SK-N-SH treated with all-trans-retinoic acid at 6 μM for 48 hours (cell line): Measurements from ENCODE around the gene SURF4.

Experiments
- ATAC-seq: fragments of 200-7000 bp; cut with Tn5 transposase; 3 replicates; pipeline ENCODE4 v1.9.1; 2020; ENCODE audit warnings: mild to moderate bottlenecking, moderate library complexity
- ARNTL ChIP-seq: fragments of 450-650 bp; formaldehyde crosslinking; IDR thresholded peaks from 2 replicates; pipeline ENCODE4 v1.5.0; 2020; ENCODE audit warnings: low read depth, mild to moderate bottlenecking, moderate library complexity, borderline replicate concordance
- BACH2 ChIP-seq: fragments of 250-450 bp; sonication (Bioruptor Pico); IDR thresholded peaks from 2 replicates; pipeline ENCODE4 v1.9.0; 2021; ENCODE audit warnings: mild to moderate bottlenecking, borderline replicate concordance
- CSDC2 ChIP-seq: fragments of 250-450 bp; sonication (Bioruptor Pico); IDR thresholded peaks from 2 replicates; pipeline ENCODE4 v1.5.0; 2020; ENCODE audit warnings: mild to moderate bottlenecking, moderate library complexity
- GLIS3 ChIP-seq: fragments of 250-450 bp; sonication (Bioruptor Pico); IDR thresholded peaks from 2 replicates; pipeline ENCODE4 v1.5.0; 2020; ENCODE audit warnings: mild to moderate bottlenecking, moderate library complexity
- OSR1 ChIP-seq: fragments of 250-450 bp; sonication (Bioruptor Pico); IDR thresholded peaks from 2 replicates; pipeline ENCODE4 v1.8.0; 2022; ENCODE audit warnings: moderate library complexity, mild to moderate bottlenecking, inconsistent platforms
- PPARA ChIP-seq: fragments of 250-450 bp; sonication (Bioruptor Pico); IDR thresholded peaks from 2 replicates; pipeline ENCODE4 v1.5.0; 2020; ENCODE audit warnings: mild to moderate bottlenecking, borderline replicate concordance
- RARB ChIP-seq: fragments of 250-450 bp; sonication (Bioruptor Pico); IDR thresholded peaks from 2 replicates; pipeline ENCODE4 v1.8.0; 2021; ENCODE audit warnings: mild to moderate bottlenecking, moderate library complexity
- SNAI2 ChIP-seq: fragments of 250-450 bp; sonication (Bioruptor Pico); IDR thresholded peaks from 2 replicates; pipeline ENCODE4 v1.5.0; 2020; ENCODE audit warnings: mild to moderate bottlenecking, moderate library complexity
- TCF4 ChIP-seq: fragments of 250-450 bp; sonication (Bioruptor Pico); IDR thresholded peaks from 2 replicates; pipeline ENCODE4 v1.8.0; 2021; ENCODE audit warnings: mild to moderate bottlenecking, moderate library complexity, borderline replicate concordance
- TOX ChIP-seq: fragments of 250-450 bp; sonication (Bioruptor Pico); IDR thresholded peaks from 2 replicates; pipeline ENCODE4 v1.8.0; 2021; ENCODE audit warnings: mild to moderate bottlenecking, moderate library complexity, borderline replicate concordance
- ZC3H10 ChIP-seq: fragments of 250-450 bp; sonication (Bioruptor Pico); IDR thresholded peaks from 2 replicates; pipeline ENCODE4 v1.5.1; 2021; ENCODE audit warnings: mild to moderate bottlenecking, moderate library complexity
- ZFP3 ChIP-seq: fragments of 250-450 bp; sonication (Bioruptor Pico); IDR thresholded peaks from 2 replicates; pipeline ENCODE4 v1.5.0; 2020; ENCODE audit warnings: mild to moderate bottlenecking, moderate library complexity
- ZFP30 ChIP-seq: fragments of 450-650 bp; formaldehyde crosslinking; IDR thresholded peaks from 2 replicates; pipeline ENCODE4 v1.5.0; 2022; ENCODE audit warnings: mild to moderate bottlenecking, moderate library complexity
- ZNF565 ChIP-seq: fragments of 450-650 bp; formaldehyde crosslinking; conservative IDR thresholded peaks from 2 replicates; pipeline ENCODE4 v1.5.0; 2020; ENCODE audit warnings: low read depth, mild to moderate bottlenecking, moderate library complexity
- ZNF70 ChIP-seq: fragments of 450-650 bp; formaldehyde crosslinking; IDR thresholded peaks from 2 replicates; pipeline ENCODE4 v1.5.0; 2020; ENCODE audit warnings: mild to moderate bottlenecking, moderate library complexity
- ZNF8 ChIP-seq: fragments of 450-650 bp; formaldehyde crosslinking; IDR thresholded peaks from 2 replicates; pipeline ENCODE4 v1.5.0; 2020; ENCODE audit warnings: mild to moderate bottlenecking, moderate library complexity
- TF ChIP-seq, protein P1 (sequence below): fragments of 250-450 bp; sonication (Bioruptor Pico); IDR thresholded peaks from 2 replicates; pipeline ENCODE4 v1.8.0; 2021; ENCODE audit warnings: low read depth, mild to moderate bottlenecking, moderate library complexity, borderline replicate concordance
- TF ChIP-seq, protein P2 (sequence below): fragments of 250-450 bp; sonication (Bioruptor Pico); IDR thresholded peaks from 2 replicates; pipeline ENCODE4 v1.5.1; 2021; ENCODE audit warnings: mild to moderate bottlenecking, moderate library complexity
- TF ChIP-seq, protein P3 (sequence below): fragments of 250-450 bp; sonication (Bioruptor Pico); IDR thresholded peaks from 2 replicates; pipeline ENCODE4 v1.5.1; 2020; ENCODE audit warnings: low read depth, mild to moderate bottlenecking, moderate library complexity
- TF ChIP-seq, protein P4 (sequence below): fragments of 250-450 bp; sonication (Bioruptor Pico); IDR thresholded peaks from 2 replicates; pipeline ENCODE4 v1.5.0; 2020; ENCODE audit warnings: mild to moderate bottlenecking, moderate library complexity
- TF ChIP-seq, protein P5 (sequence below): fragments of 250-450 bp; sonication (Bioruptor Pico); IDR thresholded peaks from 2 replicates; pipeline ENCODE4 v1.8.0; 2020; ENCODE audit warnings: mild to moderate bottlenecking, moderate library complexity, borderline replicate concordance

The SURF4 gene

DNA sequence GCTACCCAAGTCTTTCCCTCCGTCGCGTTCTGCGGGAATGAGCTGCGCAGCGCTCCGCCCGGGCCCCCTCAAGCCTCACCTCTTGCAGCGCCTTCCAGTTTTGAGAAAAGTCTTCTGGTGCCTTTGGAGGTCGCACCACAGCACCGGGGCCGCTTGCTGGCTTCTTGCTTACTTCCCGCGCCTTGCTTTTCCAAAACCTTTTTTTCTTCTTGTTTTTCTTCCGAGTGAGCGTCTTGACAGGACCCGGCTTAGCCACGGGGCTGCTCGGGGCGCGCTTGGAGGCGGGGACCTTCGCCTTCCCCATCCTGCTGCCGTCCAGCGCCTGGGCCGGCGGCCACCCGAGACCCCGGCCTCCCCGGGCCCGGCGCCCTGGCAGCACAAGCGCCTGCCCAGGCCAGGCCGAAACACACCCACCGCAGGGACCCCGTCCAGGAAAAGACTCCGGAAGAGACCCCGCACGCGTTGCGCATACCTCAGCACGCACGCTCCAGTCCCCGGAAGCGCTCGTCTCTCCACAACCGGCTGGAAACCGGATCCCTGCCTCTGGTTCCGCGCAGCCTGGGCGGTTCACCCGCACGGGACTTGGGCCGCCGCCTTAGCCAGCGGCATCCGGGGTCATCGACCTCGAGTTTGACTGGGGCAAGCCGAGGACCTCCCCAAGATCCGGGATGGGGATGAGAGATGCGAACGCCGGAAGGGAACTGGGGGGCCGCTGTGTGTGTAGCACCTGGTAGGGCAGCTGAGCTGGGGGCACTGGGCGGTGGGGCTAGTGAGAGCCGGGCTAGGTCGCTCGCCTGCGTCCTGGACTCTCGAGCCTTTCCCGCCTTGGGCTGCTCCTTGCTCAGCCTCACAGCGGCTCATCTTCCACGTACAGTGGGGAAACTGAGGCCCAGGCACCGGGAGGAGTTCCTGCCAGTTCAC, 41.9 kb upstream of the SURF4 start, which contains the start of gene REXO4:
Gene REXO4, minus strand, starts transcription at position 470 of the 921 bp plus-strand sequence. Its CDS starts 166 bp downstream, at position 304.
- no peak for TF ChIP-seq SNAI2 (CRISPR knock-in tag)
- TF ChIP-seq, protein P1, sequence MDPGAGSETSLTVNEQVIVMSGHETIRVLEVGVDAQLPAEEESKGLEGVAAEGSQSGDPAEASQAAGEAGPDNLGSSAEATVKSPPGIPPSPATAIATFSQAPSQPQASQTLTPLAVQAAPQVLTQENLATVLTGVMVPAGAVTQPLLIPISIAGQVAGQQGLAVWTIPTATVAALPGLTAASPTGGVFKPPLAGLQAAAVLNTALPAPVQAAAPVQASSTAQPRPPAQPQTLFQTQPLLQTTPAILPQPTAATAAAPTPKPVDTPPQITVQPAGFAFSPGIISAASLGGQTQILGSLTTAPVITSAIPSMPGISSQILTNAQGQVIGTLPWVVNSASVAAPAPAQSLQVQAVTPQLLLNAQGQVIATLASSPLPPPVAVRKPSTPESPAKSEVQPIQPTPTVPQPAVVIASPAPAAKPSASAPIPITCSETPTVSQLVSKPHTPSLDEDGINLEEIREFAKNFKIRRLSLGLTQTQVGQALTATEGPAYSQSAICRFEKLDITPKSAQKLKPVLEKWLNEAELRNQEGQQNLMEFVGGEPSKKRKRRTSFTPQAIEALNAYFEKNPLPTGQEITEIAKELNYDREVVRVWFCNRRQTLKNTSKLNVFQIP (CRISPR knock-in tag) = peak; percentile 83; the same call in 1 of the 2 replicates

DNA sequence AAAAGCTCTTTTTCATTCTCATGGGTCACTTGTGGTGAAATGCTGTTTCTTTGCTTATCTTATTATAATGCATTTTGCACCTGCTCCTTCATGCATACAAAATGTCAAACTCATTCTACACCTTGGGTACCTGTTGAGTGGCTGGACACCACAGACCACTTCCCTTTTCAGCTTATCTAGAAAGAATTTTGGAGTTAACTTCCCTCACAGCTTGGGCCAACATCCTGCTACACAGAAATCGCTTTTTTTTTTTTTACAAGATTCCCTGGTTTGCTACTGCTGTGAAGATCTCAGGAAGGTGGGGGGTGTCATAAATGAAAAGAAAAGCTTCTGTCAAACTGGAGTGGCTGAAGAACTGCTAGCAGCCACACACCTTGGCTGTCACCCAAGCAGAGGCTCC, 39.3 kb upstream of the SURF4 start:
- TF ChIP-seq, protein P2, sequence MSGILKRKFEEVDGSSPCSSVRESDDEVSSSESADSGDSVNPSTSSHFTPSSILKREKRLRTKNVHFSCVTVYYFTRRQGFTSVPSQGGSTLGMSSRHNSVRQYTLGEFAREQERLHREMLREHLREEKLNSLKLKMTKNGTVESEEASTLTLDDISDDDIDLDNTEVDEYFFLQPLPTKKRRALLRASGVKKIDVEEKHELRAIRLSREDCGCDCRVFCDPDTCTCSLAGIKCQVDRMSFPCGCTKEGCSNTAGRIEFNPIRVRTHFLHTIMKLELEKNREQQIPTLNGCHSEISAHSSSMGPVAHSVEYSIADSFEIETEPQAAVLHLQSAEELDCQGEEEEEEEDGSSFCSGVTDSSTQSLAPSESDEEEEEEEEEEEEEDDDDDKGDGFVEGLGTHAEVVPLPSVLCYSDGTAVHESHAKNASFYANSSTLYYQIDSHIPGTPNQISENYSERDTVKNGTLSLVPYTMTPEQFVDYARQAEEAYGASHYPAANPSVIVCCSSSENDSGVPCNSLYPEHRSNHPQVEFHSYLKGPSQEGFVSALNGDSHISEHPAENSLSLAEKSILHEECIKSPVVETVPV = no peak
- TF ChIP-seq CSDC2 (no peak), ZNF8 (CRISPR knock-in tag) (no peak), OSR1 (no peak), TCF4 (no peak), ZNF70 (CRISPR knock-in tag) (no peak), ZFP30 (CRISPR knock-in tag) (no peak), ZNF565 (no peak), ZFP3 (no peak), BACH2 (CRISPR knock-in tag) (no peak), RARB (CRISPR knock-in tag) (no peak), ARNTL (CRISPR knock-in tag) (no peak), ZC3H10 (no peak)
- TF ChIP-seq, protein P3, sequence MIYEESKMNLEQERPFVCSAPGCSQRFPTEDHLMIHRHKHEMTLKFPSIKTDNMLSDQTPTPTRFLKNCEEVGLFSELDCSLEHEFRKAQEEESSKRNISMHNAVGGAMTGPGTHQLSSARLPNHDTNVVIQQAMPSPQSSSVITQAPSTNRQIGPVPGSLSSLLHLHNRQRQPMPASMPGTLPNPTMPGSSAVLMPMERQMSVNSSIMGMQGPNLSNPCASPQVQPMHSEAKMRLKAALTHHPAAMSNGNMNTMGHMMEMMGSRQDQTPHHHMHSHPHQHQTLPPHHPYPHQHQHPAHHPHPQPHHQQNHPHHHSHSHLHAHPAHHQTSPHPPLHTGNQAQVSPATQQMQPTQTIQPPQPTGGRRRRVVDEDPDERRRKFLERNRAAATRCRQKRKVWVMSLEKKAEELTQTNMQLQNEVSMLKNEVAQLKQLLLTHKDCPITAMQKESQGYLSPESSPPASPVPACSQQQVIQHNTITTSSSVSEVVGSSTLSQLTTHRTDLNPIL (CRISPR knock-in tag) = no peak
- TF ChIP-seq, protein P4, sequence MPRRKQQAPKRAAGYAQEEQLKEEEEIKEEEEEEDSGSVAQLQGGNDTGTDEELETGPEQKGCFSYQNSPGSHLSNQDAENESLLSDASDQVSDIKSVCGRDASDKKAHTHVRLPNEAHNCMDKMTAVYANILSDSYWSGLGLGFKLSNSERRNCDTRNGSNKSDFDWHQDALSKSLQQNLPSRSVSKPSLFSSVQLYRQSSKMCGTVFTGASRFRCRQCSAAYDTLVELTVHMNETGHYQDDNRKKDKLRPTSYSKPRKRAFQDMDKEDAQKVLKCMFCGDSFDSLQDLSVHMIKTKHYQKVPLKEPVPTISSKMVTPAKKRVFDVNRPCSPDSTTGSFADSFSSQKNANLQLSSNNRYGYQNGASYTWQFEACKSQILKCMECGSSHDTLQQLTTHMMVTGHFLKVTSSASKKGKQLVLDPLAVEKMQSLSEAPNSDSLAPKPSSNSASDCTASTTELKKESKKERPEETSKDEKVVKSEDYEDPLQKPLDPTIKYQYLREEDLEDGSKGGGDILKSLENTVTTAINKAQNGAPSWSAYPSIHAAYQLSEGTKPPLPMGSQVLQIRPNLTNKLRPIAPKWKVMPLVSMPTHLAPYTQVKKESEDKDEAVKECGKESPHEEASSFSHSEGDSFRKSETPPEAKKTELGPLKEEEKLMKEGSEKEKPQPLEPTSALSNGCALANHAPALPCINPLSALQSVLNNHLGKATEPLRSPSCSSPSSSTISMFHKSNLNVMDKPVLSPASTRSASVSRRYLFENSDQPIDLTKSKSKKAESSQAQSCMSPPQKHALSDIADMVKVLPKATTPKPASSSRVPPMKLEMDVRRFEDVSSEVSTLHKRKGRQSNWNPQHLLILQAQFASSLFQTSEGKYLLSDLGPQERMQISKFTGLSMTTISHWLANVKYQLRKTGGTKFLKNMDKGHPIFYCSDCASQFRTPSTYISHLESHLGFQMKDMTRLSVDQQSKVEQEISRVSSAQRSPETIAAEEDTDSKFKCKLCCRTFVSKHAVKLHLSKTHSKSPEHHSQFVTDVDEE (CRISPR knock-in tag) = no peak
- TF ChIP-seq, protein P1 (CRISPR knock-in tag) = no peak
- TF ChIP-seq, all 23 proteins: peak for 0

More for the DNA sequence above, 41.9 kb upstream of the SURF4 start, which contains the start of gene REXO4:
- peak; percentile 98 for ATAC-seq

DNA sequence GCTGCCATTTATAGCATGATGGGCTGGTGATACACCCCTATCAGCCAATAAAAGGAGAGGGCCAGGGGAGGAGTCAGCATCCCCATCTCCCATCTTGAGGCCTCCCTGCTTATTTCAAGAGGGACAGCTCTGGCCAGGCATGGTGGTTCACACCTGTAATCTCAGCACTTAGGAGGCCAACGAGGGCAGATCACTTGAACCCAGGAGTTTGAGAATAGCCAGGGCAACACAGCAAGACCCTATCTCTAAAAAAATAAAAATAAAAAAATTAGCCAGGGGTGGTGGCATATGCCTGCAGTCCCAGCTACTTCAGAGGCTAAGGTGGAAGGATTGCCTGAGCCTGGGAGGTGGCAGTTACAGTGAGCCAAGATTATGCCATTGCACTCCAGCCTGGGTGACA, 32.2 kb upstream of the SURF4 start:
- no peak for ATAC-seq
- TF ChIP-seq TOX (CRISPR knock-in tag) (no peak), GLIS3 (no peak), CSDC2 (no peak), ARNTL (CRISPR knock-in tag) (no peak), TCF4 (no peak), PPARA (CRISPR knock-in tag) (no peak), SNAI2 (CRISPR knock-in tag) (no peak)
- TF ChIP-seq, protein P3 (CRISPR knock-in tag) = no peak
- TF ChIP-seq, protein P1 (CRISPR knock-in tag) = no peak
- TF ChIP-seq, protein P5, sequence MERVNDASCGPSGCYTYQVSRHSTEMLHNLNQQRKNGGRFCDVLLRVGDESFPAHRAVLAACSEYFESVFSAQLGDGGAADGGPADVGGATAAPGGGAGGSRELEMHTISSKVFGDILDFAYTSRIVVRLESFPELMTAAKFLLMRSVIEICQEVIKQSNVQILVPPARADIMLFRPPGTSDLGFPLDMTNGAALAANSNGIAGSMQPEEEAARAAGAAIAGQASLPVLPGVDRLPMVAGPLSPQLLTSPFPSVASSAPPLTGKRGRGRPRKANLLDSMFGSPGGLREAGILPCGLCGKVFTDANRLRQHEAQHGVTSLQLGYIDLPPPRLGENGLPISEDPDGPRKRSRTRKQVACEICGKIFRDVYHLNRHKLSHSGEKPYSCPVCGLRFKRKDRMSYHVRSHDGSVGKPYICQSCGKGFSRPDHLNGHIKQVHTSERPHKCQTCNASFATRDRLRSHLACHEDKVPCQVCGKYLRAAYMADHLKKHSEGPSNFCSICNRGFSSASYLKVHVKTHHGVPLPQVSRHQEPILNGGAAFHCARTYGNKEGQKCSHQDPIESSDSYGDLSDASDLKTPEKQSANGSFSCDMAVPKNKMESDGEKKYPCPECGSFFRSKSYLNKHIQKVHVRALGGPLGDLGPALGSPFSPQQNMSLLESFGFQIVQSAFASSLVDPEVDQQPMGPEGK (CRISPR knock-in tag) = no peak

More for the DNA sequence above, 39.3 kb upstream of the SURF4 start:
- no peak for ATAC-seq
